ENCODE data around the gene OR6Q1. TPM values are rescaled to one million over a fixed set of nuclear protein-coding genes. Genes with fewer than 3 reads are reported as not detected.

The OR6Q1 gene
- total and polyA plus RNA-seq, 2 donors (not counting 1 experiment from before 2014, with no cell fraction given) = not detected

DNA sequence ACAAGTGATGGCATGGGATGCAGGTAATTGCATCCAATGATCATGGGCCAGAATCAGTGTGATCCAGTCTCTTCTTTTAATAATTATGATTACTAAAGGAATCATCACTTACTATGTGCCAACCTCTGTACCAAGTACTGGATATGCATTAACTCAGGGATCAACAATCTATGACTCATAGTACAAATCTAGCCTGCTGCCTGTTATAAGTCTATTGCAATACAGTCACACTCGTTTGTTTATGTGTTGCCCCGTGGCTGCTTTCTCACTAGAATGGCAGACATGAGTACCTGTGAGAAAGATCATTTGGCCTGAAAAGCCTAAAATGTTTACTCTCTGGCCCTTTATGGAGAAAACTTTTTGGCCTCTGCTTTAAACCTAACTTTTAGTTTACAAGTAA lies 45.0 kb downstream of the OR6Q1 start:
- H3K4me3 ChIP-seq (ENCODE audit: control extremely low read depth in 1 of 5, extremely low read depth in 1 of 5, insufficient read depth in 1 of 5, low read depth in 2 of 5, low read length in 4 of 5) = no peak overlapping the region
- peaks cover 0 to 2% (median 0%) of the 10 kb centered on the region in 3 donors for H3K9me3 ChIP-seq (ENCODE audit: control extremely low read depth in 1 of 3, control insufficient read depth in 2 of 3, insufficient read depth in 1 of 3, low read length in 2 of 3)
- H3K9ac ChIP-seq (ENCODE audit: low read length) = no peak overlapping the region
- no peak overlapping the region for H3K4me3 Mint-ChIP-seq
- no peak for DNase-seq
- H3K9me3 Mint-ChIP-seq (ENCODE audit: insufficient read depth) = peaks cover 8% of the 10 kb centered on the region
- H3K27me3 ChIP-seq (replicated peaks in 1 of 4; ENCODE audit: control extremely low read depth in 1 of 4, control insufficient read depth in 3 of 4, insufficient read depth in 4 of 4, low read length in 3 of 4) = no peaks in the 10 kb centered on the region
- CTCF ChIA-PET = no interaction called here
- no peak for ATAC-seq (ENCODE audit: low read depth)
- WGBS (ENCODE audit: insufficient coverage) = no CpG with 5 or more reads among the region's 2 CpGs
- H3K4me1 Mint-ChIP-seq = no peaks in the 10 kb centered on the region
- no peaks in the 10 kb centered on the region for H4K20me1 ChIP-seq (ENCODE audit: control insufficient read depth, insufficient read depth, low read length, poor library complexity, severe bottlenecking)
- H3K27ac Mint-ChIP-seq = no peak overlapping the region
- TF ChIP-seq, protein P1, sequence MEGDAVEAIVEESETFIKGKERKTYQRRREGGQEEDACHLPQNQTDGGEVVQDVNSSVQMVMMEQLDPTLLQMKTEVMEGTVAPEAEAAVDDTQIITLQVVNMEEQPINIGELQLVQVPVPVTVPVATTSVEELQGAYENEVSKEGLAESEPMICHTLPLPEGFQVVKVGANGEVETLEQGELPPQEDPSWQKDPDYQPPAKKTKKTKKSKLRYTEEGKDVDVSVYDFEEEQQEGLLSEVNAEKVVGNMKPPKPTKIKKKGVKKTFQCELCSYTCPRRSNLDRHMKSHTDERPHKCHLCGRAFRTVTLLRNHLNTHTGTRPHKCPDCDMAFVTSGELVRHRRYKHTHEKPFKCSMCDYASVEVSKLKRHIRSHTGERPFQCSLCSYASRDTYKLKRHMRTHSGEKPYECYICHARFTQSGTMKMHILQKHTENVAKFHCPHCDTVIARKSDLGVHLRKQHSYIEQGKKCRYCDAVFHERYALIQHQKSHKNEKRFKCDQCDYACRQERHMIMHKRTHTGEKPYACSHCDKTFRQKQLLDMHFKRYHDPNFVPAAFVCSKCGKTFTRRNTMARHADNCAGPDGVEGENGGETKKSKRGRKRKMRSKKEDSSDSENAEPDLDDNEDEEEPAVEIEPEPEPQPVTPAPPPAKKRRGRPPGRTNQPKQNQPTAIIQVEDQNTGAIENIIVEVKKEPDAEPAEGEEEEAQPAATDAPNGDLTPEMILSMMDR (IDR thresholded peaks at IDR 0.05) = no peak
- TF ChIP-seq EZH2 (IDR thresholded peaks at IDR 0.05; ENCODE audit: borderline replicate concordance, insufficient read depth, low read depth, low read length, poor library complexity, severe bottlenecking) = no peak
- intact Hi-C loops (cut with micrococcal nuclease) = no loop called here
- peaks cover 14% of the 10 kb centered on the region for H3K27me3 Mint-ChIP-seq
- no peak overlapping the region for H3K27ac ChIP-seq (ENCODE audit: low read length in 2 of 2)
- H2AFZ ChIP-seq (ENCODE audit: insufficient read depth, low read depth, low read length, poor library complexity, severe bottlenecking) = no peak overlapping the region
- no peaks in the 10 kb centered on the region for H3K79me2 ChIP-seq (ENCODE audit: control insufficient read depth, insufficient read depth, low read length)
- no peak overlapping the region for H3K4me2 ChIP-seq (replicated peaks; ENCODE audit: low read depth, low read length, poor library complexity, severe bottlenecking)
- H3K4me1 ChIP-seq (ENCODE audit: control insufficient read depth in 2 of 2, insufficient read depth in 2 of 2, low read length in 2 of 2) = no peaks in the 10 kb centered on the region
- no peaks in the 10 kb centered on the region for H3K36me3 ChIP-seq (replicated peaks in 1 of 2; ENCODE audit: control extremely low read depth in 1 of 2, control insufficient read depth in 1 of 2, extremely low read depth in 1 of 2, insufficient read depth in 2 of 2, low read length in 1 of 2)
- POLR2A ChIA-PET = no interaction called here

Small RNA genes lying within 50 kb of the gene (small RNA-seq; reads per million reads assigned to genes)
- not detected for gene RNU6-899P (ENCODE audit: insufficient read length, low read depth, low replicate concordance)

Other genes starting within 250 kb of the OR6Q1 start
- not detected in 2 replicates for gene OR9Q1, start 7.1 kb upstream of the OR6Q1 start, total RNA-seq
- not detected in 2 replicates for gene OR9Q1, start 7.1 kb upstream of the OR6Q1 start, polyA plus RNA-seq
- gene OR9I1, start 94.6 kb downstream of the OR6Q1 start, total RNA-seq = not detected in 2 replicates
- not detected in 2 replicates for gene OR9I1, start 94.6 kb downstream of the OR6Q1 start, polyA plus RNA-seq
- gene OR9Q2, start 158.1 kb downstream of the OR6Q1 start, total RNA-seq = not detected in 2 replicates
- gene OR9Q2, start 158.1 kb downstream of the OR6Q1 start, polyA plus RNA-seq = not detected in 2 replicates
- gene OR1S2, start 173.2 kb downstream of the OR6Q1 start, total RNA-seq = not detected in 2 replicates
- not detected in 2 replicates for gene OR1S2, start 173.2 kb downstream of the OR6Q1 start, polyA plus RNA-seq
- not detected in 2 replicates for gene OR1S1, start 181.8 kb downstream of the OR6Q1 start, total RNA-seq
- not detected in 2 replicates for gene OR1S1, start 181.8 kb downstream of the OR6Q1 start, polyA plus RNA-seq
- gene OR10Q1, start 198.0 kb downstream of the OR6Q1 start, total RNA-seq = not detected in 2 replicates
- gene OR10Q1, start 198.0 kb downstream of the OR6Q1 start, polyA plus RNA-seq = not detected in 2 replicates
- not detected in 2 replicates for gene OR10W1, start 237.3 kb downstream of the OR6Q1 start, total RNA-seq
- not detected in 2 replicates for gene OR10W1, start 237.3 kb downstream of the OR6Q1 start, polyA plus RNA-seq